Measurements from ENCODE around the gene MOV10. TPM values are rescaled to one million over a fixed set of nuclear protein-coding genes. Genes with fewer than 3 reads are reported as not detected.

The MOV10 gene
- polyA plus RNA-seq, 1 of the 3 experiments (the other 2 are of a cell fraction): 87.4 TPM

GRCh38 chr1:112698366-112699310 lies 24.2 kb downstream of the MOV10 start:
- Histone ChIP-seq H3K4me1 (ENCODE audit: control insufficient read depth in 1 of 2, insufficient read depth in 2 of 2, low read depth in 1 of 2, low read length in 1 of 2) (peaks cover 27 to 36% of the 10 kb centered on the region in 2 experiments; a peak in 3 of 4 replicates), H3K4me3 (ENCODE audit: low read depth in 2 of 2, low read length in 1 of 2) (no peak overlapping the region), H2AFZ (ENCODE audit: low read depth) (no peak overlapping the region), H3K36me3 (replicated peaks in 1 of 2; ENCODE audit: control insufficient read depth in 1 of 2, insufficient read depth in 2 of 2, low read length in 1 of 2) (peaks cover 21 to 70% of the 10 kb centered on the region in 2 experiments), H3F3A (replicated peaks; ENCODE audit: insufficient read depth) (peaks cover 40% of the 10 kb centered on the region), H3K79me2 (ENCODE audit: insufficient read depth) (peaks cover 11% of the 10 kb centered on the region), H3K27me3 (ENCODE audit: insufficient read depth) (no peaks in the 10 kb centered on the region), H3K9me2 (no peaks in the 10 kb centered on the region), H3K4me2 (no peak overlapping the region), H4K20me1 (ENCODE audit: insufficient read depth) (peaks cover under 1% of the 10 kb centered on the region), H3K9ac (no peak overlapping the region), H3K27ac (ENCODE audit: low read depth in 2 of 2, low read length in 1 of 2) (peak overlapping the region in 1 of 2 experiments; percentile 90; a peak in 3 of 4 replicates), H3K9me3 (no peaks in the 10 kb centered on the region)
- 82% methylated on average over 15 of the region's 17 CpGs for WGBS (ENCODE audit: low lambda C conversion rate)
- ChIA-PET CTCF (interaction anchor here (0.9 to 4.4 kb wide), 5 partner anchors 9 to 308 kb away, joined by 3 to 21 read pairs (median 7); a partner anchor contains a TSS), POLR2A (interaction anchor here (1.1 kb wide), 1 partner anchor 24 kb away, joined by 6 read pairs; the partner anchor contains the start of gene MOV10)
- TF ChIP-seq GATA2 (CRISPR knock-in tag; IDR thresholded peaks at IDR 0.05) (no peak), USF1 (IDR thresholded peaks at IDR 0.05; ENCODE audit: borderline replicate concordance, low read depth) (no peak), MAX (IDR thresholded peaks at IDR 0.05; ENCODE audit: low read depth) (no peak), ZBTB33 (IDR thresholded peaks at IDR 0.05; ENCODE audit: borderline replicate concordance, low read depth) (no peak), POLR2AphosphoS5 (IDR thresholded peaks at IDR 0.05; ENCODE audit: low read depth, low read length) (no peak), IRF3 (IDR thresholded peaks at IDR 0.05; ENCODE audit: low read depth, low read length) (no peak), PBX3 (IDR thresholded peaks at IDR 0.05) (no peak), EZH2phosphoT487 (IDR thresholded peaks at IDR 0.05; ENCODE audit: borderline replicate concordance, low read depth) (no peak), GABPA (IDR thresholded peaks at IDR 0.05; ENCODE audit: low read depth) (no peak), EP300 (IDR thresholded peaks at IDR 0.05; ENCODE audit: borderline replicate concordance in 1 of 2, low read depth in 1 of 2, low read length in 1 of 2) (no peak), MXI1 (IDR thresholded peaks at IDR 0.05; ENCODE audit: low read depth, low read length) (no peak), USF2 (IDR thresholded peaks at IDR 0.05; ENCODE audit: borderline replicate concordance, low read depth, low read length) (no peak), TEAD4 (IDR thresholded peaks at IDR 0.05; ENCODE audit: borderline replicate concordance, insufficient read depth) (no peak), RAD21 (IDR thresholded peaks at IDR 0.05; ENCODE audit: low read length) (no peak), CHD2 (IDR thresholded peaks at IDR 0.05; ENCODE audit: low read length, partially characterized antibody) (no peak), RXRA (IDR thresholded peaks at IDR 0.05; ENCODE audit: borderline replicate concordance, low read depth) (no peak), FOXJ3 (CRISPR knock-in tag; IDR thresholded peaks at IDR 0.05) (no peak)
- no peak for DNase-seq
